Pons (tissue), 1 donor: ENCODE measurements around the gene NCSTN.

ENCODE experiments used
- DNase-seq: peaks from one replicate; pipeline ENCODE4 v3.0.0-alpha.2; 2016; ENCODE audit warnings: low spot score

Gene NCSTN

GRCh38 chr1:160342953-160343869, at the start of gene NCSTN, which contains the start of gene COPA:
Gene NCSTN (plus strand): TSS chr1:160343383. CDS start chr1:160343397, 14 bp downstream.
Gene COPA (minus strand): TSS chr1:160343250. CDS start chr1:160343170, 80 bp downstream.
- DNase-seq: peak; percentile 94

GRCh38 chr1:160296036-160296435, 47.1 kb upstream of the NCSTN start:
- DNase-seq: no peak

GRCh38 chr1:160300173-160300572, 43.0 kb upstream of the NCSTN start:
- DNase-seq: no peak

GRCh38 chr1:160307118-160307791, 35.9 kb upstream of the NCSTN start:
- no peak for DNase-seq

- DNase-seq: no peak
Observed at GRCh38 chr1:160308451-160309184, 34.6 kb upstream of the NCSTN start.

- DNase-seq: no peak
Observed at GRCh38 chr1:160309185-160309557, 34.0 kb upstream of the NCSTN start.

GRCh38 chr1:160309571-160309970, 33.6 kb upstream of the NCSTN start:
- DNase-seq: no peak

GRCh38 chr1:160315359-160315758, 27.8 kb upstream of the NCSTN start:
- DNase-seq: no peak

- no peak for DNase-seq
Observed at GRCh38 chr1:160322831-160323230, 20.4 kb upstream of the NCSTN start.

GRCh38 chr1:160325252-160325651, 17.9 kb upstream of the NCSTN start:
- DNase-seq: no peak

GRCh38 chr1:160326418-160326817, 16.8 kb upstream of the NCSTN start:
- no peak for DNase-seq

GRCh38 chr1:160328184-160328583, 15.0 kb upstream of the NCSTN start:
- peak; percentile 96 for DNase-seq

GRCh38 chr1:160330119-160330518, 13.1 kb upstream of the NCSTN start:
- peak; percentile 77 for DNase-seq

- DNase-seq: no peak
Observed at GRCh38 chr1:160332516-160332915, 10.7 kb upstream of the NCSTN start.

GRCh38 chr1:160338580-160338979, 4.6 kb upstream of the NCSTN start:
- DNase-seq: peak; percentile 44

GRCh38 chr1:160340146-160340545, 3.0 kb upstream of the NCSTN start:
- DNase-seq: no peak

GRCh38 chr1:160340866-160341265, 2.3 kb upstream of the NCSTN start:
- no peak for DNase-seq

- DNase-seq: peak; percentile 33
Observed at GRCh38 chr1:160342526-160342925, 657 bp upstream of the NCSTN start.

GRCh38 chr1:160344241-160344640, 1.1 kb downstream of the NCSTN start:
- DNase-seq: no peak

GRCh38 chr1:160344936-160345335, 1.8 kb downstream of the NCSTN start:
- DNase-seq: no peak

- DNase-seq: no peak
Observed at GRCh38 chr1:160346463-160346862, 3.3 kb downstream of the NCSTN start.

- DNase-seq: peak; percentile 53
Observed at GRCh38 chr1:160346958-160347357, 3.8 kb downstream of the NCSTN start.
